Measurements from ENCODE around the gene TCF7L1.

DNA sequence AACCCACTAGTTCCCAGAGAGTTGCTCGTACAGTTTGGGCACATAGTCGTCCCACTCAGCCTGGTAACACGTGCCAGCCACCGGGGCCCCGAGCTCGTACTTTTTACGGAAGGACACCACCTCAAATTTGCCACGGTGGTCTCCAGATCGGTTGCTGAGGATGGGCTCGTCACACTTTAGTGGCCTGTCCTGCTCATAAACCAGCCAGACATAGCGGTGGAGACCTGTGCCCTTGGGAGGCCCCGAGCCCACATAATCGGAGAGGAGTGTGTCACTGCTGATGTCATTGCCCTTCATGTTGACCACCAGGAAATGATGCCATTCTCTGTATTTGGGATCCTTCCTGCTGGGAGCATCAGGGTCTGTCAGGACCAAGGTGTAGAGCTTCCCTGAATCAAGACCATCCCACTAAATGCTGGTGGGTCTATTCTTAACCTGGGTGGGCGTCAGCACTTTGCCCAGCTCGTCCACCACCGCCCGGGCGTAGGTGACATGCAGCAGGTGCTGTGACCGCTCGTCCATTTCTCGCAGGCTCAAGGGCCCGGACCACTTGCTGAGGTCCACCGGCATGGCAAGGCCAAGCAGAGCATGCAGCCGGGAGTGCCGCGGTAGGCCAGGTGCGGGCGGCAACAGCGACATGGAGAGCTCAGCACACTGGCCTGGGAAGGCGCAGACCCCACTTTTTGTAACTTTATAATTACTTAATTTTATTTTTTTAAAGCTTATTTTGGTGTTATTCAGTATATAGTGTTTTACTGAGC is 208.3 kb downstream of the TCF7L1 start:
- TF ChIP-seq, protein P1, sequence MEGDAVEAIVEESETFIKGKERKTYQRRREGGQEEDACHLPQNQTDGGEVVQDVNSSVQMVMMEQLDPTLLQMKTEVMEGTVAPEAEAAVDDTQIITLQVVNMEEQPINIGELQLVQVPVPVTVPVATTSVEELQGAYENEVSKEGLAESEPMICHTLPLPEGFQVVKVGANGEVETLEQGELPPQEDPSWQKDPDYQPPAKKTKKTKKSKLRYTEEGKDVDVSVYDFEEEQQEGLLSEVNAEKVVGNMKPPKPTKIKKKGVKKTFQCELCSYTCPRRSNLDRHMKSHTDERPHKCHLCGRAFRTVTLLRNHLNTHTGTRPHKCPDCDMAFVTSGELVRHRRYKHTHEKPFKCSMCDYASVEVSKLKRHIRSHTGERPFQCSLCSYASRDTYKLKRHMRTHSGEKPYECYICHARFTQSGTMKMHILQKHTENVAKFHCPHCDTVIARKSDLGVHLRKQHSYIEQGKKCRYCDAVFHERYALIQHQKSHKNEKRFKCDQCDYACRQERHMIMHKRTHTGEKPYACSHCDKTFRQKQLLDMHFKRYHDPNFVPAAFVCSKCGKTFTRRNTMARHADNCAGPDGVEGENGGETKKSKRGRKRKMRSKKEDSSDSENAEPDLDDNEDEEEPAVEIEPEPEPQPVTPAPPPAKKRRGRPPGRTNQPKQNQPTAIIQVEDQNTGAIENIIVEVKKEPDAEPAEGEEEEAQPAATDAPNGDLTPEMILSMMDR (IDR thresholded peaks at IDR 0.05; ENCODE audit: low read depth, low read length) = no peak
- TF ChIP-seq EZH2phosphoT487 (IDR thresholded peaks at IDR 0.05; ENCODE audit: low read depth) = no peak
